SW480 (cell line): Measurements from ENCODE around the gene INHBB.

Experiments
- DNase-seq: peaks from one replicate; pipeline ENCODE4 v3.0.0-alpha.2; 2016; ENCODE audit warnings: low spot score

INHBB gene

DNA sequence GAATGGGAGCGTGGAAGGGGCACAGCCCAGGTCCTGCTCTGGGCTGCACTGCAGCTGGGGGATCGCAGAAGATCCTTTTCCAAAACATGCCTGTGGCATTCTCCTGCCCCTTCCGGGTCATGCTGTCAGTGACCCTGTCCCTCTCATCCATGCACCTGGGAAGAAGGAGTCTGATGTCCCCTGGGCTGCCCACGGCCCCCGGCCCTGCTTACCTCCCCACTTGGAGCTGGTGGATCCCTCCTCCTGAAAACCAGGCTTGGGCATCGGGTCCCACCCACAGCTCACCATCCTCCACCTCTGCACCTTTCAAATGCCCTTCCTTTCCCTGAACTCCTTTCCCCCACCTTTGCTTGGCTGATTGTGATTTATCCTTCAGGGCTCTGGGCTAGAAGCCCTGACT is 11.8 kb downstream of the INHBB start:
- DNase-seq, result no peak

DNA sequence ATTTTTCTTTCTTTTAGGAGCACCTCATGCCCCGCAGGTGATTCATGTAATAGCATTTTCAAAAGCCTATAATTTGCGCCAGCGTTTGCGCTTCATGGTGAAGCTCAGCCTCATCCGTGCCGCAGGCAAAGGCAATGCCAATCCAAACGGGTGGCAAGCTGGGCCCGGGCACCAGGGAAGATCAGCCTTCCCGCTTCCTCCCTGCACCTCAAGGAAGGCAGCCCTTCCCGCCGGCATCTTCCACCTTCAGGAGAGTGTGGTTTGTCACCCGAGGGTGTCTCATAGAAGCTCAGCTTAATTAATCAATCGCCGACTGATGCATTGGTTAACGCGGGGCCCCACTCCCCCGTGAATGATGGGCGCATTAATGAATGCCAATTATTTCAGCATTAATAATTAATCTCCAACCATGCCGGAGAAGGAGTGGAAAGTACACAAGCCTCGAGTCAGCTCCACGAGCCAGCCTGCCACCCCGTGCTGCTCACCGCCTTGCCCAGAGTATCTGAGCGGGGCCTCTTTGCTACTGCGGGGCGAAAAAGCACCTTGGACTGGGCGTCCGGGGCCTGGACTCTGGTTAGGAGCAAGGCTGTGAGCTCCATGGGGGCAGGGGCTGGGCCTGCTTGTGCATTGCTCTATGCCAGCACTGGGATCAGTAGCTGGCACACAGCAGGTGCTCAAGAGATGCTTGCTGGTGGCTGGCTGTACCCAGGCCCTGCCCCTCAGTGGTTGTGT is 13.0 kb downstream of the INHBB start:
- no peak for DNase-seq

DNA sequence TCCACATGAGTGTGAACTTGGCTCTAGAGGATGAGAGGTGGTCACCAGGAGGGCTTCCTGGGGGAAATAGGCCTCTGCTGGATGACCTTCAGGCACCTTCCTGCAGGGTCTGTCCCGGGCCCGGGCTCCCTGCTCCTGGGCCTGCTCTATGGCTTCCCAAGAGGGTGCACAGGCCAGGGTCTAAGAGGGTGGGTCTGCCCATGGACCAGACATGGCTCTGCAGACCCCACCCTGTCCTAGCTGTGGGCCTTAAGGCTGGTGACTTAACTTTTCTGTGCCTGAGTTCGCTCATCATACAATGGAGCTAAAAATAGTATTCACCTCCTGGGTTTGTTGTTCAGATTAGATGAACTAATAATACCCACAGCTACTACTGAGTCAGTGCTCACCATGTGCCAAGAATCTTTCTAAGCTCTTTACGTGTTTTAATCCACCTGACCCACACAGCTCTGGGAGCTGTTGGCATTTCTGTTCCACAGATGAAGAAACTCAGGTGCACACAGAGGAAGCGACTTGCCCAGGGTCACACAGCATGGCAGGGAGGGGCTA is 14.4 kb downstream of the INHBB start:
- DNase-seq, result no peak

DNA sequence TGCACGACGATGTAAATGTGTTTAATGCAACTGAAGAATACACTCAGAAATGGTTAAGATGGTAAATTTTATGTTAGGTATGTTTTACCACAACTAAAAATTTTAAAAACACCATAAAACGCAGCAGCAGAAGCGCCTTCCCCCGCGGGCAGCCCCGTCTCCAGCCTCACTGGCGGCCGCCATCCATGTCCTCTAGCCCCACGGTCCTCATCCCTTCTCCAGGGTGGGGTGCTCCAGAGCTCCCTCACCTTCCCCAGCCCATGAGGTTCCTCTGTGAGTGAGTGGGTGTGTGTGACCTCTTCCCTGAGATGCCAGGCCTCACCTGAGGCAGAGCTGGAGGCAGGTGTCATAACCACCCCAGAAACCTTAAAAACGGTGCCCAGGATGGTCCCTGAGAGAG is 17.0 kb downstream of the INHBB start:
- no peak for DNase-seq

DNA sequence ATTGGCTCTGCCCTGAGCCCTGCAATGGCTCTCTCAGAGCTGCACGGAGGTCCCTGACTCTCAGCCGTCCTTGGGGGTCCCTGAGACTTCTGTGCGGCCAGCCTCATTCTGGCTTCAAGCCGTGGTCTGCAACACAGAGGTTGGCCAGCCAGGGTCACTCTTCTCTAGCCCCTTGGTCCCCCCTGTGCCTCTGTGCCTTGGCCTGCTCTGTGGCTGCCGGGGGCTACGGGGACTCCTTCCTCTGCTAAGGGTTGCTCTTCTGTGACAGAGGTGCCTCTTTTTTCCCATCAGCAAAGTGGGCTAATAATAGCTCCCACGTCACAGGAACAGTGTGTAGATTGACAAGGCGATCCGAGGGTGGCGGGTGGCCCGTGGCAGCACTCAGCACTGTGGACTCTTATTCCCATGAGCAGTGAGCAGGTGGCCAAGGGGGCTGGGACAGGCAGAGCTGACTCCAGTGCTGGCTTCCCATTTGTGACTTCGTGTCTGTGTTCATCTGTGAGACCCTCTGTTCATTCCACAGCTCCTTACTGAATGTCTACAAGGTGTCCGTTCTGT is 19.4 kb downstream of the INHBB start:
- no peak for DNase-seq

DNA sequence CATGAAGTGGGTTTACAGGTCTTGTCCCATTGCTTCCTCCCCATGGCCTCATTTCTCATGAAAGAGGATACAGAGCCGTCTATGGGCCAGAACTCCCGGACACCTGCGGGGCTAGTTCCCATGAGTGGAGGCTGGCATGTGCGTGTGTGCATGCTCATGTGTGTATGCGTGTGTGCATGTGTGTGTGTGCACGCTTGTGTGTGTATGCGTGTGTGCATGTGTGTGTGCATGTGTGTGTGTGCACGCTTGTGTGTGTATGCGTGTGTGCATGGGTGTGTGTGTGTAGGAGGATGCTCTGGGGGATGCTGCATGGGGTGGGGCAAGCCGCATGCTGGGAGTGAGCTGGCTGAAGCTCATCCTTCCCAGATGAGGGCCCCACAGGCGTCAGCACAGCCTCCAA is 20.8 kb downstream of the INHBB start:
- no peak for DNase-seq

DNA sequence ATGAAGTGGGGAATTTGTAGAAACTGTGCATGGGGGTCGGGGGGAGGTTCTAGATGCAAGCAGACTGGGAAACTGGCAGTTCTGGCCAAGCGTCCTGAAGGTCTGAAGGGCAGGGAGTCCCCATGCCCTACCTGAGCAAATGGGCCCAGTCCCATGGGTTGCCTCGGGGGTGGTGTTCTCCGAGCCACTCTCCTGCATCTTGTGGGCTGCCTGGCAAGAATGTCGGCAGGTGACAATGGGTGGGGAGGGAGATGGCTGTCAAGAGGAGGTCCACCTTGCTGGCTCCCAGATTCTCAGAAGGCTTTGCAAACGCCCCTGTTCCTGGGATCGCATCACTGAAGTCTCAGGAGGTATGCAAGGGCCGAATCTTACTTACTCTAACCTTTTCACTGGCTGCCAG is 21.3 kb downstream of the INHBB start:
- DNase-seq, result no peak

DNA sequence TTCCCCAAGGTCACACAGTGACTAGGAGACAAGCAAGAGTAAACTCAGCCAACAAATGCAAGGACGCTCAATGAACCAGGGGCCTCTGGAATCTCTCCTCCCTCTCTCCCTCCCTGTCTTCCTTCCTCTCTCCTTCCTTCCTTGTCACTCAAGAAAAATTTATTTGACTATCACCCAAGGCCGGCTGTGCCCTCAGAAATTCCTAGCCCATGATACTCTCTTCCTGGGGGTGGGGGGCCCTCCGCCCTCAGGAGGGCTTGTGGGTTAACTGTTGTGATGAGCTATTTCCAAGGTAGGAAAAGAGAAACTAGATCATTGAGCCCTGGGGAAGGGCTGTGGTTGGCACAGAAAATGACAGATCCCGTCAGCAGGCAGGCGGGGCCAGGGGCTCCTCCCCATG is 21.7 kb downstream of the INHBB start:
- no peak for DNase-seq

DNA sequence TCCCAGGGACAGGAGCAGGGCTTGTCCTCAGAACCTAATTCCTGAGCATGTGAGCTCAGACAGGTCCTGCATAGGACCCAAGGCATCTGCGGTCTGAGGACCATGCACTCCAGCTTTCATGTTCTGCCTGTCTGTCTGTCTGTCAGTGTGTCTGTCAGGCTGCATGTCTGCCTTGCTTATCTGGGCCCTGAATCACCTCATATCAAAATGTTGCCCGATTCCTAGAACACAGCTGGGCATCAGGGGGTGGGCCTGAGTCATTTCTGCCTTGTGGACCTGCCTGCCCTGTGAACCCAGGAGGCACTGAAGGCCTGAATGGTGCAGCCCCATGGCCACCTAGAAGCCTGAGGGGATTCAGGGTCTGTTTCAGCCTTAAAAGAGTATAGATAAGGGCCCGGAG is 22.1 kb downstream of the INHBB start:
- no peak for DNase-seq

DNA sequence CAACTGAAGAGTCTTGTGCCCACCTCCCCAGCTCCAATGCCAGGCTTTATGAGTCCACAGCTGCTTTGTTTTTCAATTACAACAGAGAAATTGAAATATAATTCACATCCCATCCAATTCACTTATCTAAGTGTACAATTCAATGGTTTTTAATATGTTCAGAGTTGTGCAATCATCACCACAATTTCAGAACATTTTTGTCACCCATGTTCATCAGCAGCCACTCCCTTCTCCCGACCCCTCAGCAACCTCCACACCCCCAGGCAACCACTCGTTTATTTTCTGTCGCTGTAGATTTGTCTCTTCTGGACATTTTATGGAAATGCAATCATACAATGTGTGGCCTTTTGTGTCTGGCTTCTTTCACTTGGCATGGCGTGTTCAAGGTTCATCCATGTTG is 23.3 kb downstream of the INHBB start:
- DNase-seq, result no peak

DNA sequence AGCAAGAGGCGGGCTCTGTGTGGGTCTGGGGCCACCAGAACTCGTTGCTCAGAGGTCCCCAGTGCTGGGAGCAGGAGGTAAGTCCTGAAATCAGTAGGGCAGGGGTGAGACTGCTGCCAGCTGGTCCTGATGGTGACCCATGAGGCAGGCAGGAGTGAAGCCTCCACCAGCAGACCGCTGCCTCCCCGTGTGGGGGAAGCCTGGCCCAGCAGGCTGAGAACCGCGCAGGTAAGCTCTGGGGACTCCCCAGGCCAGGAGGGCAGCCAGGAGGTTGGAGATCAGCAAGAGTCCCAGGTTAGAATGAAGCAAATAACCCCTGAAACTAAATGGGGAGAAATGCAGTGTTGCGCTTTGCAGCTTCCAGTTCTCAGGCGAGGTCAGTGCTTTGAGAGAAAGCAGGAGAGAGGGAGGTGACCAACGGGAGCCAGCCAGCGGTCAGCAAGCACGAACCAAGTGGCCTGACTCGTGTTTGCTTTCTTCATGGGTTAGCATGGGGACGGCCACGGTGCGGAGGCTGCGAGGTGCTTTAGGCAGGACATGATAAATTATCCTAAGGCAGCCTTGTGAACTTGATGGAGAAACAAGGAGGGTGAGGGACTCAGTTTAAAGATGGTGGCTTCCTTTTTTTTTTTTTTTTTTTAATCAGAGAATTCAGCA is 26.2 kb downstream of the INHBB start:
- no peak for DNase-seq

DNA sequence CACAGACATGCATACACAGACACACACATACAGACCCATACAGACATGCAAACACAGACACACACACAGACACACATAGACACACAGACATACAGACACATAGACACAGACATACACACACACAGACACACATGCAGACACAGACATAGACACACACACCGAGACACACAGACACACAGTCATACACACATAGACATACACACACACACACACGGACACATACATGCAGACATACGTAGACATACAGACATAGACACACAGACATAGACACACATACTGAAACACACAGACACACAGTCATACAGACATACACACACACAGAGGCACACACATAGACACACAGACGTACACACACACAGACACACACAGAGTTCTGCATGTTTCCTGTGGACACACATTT is 26.9 kb downstream of the INHBB start:
- DNase-seq, result no peak

DNA sequence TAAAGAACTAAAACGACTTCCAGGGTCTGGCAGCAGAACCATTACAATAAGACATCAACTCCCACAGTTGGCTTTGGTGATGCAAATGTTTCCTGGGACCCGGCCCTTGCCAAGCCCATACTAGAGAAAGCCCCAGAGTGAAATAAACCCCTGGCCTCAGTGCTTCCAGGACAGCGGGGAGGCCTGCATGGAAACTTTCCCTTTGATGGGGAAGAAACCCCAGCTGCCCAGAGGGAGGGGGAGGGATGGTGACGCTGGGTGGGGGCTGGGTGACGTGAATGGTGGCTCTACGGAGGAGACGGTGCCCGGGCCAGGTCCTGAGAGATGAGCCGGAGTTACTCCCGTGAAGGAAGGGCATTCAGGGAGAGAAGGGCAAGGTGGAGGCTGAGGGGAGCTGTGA is 27.5 kb downstream of the INHBB start:
- no peak for DNase-seq

DNA sequence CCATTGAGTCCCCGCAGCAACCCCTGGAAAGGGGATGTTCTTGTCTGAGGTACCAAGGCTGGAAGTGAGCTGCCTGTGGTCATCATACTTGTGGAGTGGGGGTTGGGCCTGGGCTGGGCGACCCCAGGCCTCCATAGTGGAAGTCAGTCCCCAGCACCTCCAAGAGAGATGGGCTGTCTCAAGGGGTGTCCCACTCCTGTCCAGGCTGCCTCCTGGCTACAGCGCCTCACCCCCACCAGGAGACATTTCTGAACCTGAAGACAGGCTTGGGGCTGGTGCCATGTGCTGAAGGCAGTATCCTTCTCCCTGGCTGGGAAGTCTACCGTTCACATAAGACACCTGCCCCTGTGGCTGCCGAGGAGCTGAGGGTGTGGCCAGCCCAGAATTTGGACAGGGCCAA is 28.9 kb downstream of the INHBB start:
- no peak for DNase-seq

DNA sequence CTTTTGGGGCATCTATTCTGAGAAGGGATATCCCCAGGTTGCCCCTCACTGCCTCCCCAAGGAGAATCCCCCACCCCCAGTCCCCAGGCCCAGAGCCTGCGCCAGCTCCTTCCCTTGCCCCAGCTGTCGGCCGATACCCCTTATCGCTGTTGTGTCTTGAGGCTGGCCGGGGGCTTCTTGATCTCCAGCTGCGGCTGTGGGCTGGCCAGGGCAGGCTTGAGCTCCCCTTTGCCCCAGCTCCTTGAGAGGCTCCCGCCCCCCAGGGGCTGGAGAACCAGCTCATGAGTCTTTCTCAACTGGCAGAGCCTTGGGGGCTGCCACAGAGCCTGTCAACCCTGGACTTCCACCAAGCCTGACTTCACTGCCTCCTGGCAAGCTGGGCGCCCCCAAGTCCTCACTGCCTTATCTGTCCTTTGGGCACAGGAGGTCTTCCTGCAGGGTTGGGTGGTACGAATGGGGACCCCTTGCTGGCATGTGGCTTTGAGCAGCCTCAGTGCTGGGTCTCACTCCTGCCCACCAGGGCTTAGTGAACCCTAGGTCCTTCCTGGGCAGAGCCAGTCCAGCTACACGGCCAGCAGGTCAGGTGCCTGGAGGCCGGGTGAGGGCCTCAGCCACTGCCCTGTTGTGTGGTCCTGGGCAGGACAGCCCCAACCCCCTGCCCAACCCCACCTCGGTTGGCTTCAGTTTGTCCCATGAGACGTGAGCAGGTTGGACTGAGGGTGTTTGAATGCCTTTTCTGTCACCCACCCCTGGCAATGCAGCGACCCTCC is 29.5 kb downstream of the INHBB start:
- DNase-seq, result no peak

DNA sequence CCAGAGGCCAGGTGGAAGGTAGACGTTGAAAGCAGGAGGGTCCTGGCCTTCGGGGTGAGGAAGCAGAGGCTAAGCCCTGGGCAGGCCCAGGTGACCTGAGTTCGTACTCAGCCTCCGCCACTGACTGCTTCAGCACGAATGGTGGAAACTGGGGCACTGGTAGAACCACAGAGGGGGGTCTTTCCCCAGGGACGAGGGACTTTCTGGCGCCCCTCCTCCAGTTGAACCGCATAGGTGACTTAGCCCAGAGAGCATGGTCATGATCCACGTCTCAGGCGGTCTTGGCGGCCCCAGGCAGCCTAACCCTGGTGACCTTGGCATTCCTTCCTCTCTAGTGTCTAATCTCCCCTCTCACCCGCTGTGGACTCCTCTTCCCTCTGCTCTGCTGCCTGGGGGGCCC is 30.2 kb downstream of the INHBB start:
- no peak for DNase-seq

DNA sequence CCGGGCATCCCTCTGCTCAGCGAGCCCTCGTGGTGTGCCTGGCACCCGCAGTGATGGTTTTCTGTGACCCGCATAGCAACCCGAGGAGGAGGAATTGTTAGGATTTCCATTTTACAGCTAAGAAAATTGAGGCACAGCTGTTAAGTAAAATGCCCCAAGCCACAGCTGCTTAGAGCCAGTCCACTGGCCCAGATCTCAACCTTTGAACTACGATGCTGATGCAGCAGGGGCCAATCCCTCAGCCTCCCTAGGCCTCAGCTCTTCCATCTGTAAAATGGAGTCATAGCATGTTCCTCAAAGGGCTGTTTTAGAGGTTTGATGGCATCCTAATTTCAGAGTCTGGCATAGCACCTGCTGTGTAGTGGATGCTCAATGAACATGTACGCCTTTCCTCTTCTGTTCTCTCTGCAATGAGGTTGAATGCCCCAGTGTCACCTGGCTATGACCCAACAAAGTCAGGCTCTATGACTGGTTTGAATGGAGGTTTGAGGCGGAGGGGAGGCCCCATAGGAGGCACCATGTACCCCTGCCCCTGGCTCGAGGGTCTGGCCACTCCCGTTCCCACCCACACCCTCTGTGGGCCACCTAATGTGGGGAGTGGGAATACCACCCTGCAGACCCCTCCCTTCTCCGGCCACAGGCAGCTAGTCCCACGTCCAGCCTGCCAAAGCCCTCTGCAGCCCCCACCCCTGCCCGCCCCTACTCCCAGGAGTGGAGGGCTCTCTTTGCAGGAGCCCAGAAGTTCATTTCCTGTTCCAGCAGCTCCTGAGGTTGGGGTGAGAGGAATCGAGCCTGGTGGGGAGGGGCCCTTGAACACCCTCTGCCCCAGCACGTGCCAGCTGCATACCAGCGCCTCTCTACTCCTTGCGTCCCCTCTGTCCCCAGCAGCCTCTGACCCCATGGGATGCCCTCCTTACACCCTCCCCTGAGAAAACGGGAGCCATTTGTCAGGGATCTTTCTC is 31.0 kb downstream of the INHBB start:
- DNase-seq, result no peak

DNA sequence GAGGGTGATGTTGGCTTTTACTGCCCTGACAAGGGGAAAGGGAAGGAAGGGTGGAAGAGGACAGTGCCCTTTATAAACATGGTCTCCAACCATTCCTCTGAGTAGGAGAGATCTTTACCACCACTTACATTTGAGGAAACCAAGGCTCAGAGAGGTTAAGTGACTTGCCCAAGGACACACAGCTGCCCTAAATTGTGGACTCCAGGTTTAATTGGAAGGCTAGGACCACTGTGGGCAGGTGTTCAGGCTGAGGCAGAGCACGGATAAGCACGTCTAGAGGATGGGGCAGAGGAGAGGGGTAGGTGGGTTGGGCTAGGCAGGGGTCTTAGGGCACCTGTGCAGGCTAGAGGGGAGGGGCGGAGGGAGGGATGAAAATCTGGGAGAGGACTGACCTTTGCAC is 32.7 kb downstream of the INHBB start:
- no peak for DNase-seq

DNA sequence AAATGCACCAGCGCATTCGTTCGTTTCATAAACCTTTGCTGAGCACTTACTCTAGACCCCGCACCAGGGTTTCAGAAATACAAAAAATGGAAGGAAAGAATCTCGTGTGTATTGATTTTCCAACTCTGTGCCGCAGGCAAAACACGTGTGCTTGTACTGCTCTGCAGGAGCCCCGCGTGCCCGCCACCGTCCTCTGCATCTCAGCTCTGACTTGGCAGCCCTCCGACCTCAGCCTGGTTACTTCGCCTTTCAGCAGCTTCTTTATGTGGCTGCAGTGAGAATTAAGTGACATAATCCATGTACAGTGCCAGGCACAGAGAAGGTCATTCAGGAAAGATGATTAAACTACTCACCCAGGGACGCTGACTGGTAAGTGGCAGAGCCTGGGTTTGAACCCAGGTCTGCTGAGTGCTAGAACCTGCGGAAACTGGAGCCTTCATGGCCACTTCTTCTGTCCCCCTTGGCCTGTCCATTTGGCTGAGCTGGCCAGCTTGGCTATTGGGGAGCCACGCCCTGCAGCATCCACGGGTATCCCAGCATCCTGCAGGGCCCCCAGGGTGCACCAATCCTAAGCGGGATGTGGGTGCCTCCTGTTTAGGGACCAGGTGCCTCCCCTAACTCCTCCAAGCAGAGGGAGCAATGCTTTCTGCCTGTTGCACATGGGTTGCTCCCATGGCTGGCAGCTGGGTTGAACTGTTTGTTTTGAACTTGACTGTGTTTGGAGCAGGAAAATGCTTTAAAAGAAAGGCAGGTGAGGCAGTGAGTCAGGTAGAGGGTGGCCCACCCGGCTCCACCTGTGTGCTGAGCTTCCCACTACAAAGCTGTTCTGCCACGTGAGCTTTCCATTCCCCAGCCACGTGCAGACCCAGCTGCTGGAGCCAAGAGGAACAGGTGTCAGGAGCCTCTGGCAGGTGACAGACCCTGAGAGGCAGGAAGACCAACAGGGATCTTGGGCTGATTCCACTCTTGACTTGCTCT is 34.3 kb downstream of the INHBB start:
- peak; percentile 93 for DNase-seq

DNA sequence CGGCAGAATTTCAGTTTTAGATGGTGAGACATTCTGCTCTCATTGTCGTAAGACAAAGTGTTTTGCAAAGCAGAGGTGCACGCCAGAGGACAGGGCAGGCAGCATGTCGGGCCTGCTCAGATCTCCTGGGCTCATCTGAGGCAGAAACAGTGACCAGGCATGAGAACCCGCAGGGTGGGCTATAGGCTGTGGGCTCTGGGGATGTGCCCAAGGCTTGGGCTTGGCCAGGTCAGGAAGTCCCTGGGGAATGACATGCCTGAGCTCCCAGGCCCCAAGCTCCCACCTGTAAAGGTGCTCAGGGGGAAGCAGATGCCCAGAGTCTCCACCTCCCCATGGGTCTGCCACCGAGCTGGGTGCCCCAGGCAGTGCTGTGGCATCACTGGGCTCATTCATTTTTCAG is 35.3 kb downstream of the INHBB start:
- no peak for DNase-seq
